IPS DF 4.7 (cell line): ENCODE data around the gene MCTS1.
"Not testable (repeated sequence)": the region's sequence is repeated elsewhere in the genome, so short reads cannot be mapped to it uniquely, and the experiment has no call there.

Experiments
- DNase-seq: peaks from one replicate; pipeline ENCODE4 v3.0.0-alpha.2; 2013; ENCODE audit warnings: low spot score; ENCODE audit errors: extremely low read depth

The MCTS1 gene

GRCh38 chrX:120603707-120604360 lies at the start of gene MCTS1:
Gene MCTS1 (plus strand): TSS chrX:120604101. CDS start chrX:120604237, 136 bp downstream.
- peak; percentile 36 for DNase-seq

GRCh38 chrX:120556251-120556650 lies 47.6 kb upstream of the MCTS1 start:
- no peak for DNase-seq

- no peak for DNase-seq
These were observed 44.1 kb upstream of the MCTS1 start for GRCh38 chrX:120559804-120560203.

GRCh38 chrX:120560405-120560841 lies 43.5 kb upstream of the MCTS1 start:
- no peak for DNase-seq

- DNase-seq: no peak
These were observed 42.9 kb upstream of the MCTS1 start, which contains the start of gene CUL4B for GRCh38 chrX:120560842-120561633. Gene CUL4B (minus strand): TSS chrX:120560962. CDS start chrX:120560638, 324 bp downstream.

GRCh38 chrX:120561634-120562568 lies 42.0 kb upstream of the MCTS1 start:
- no peak for DNase-seq

GRCh38 chrX:120562569-120562926 lies 41.4 kb upstream of the MCTS1 start:
- no peak for DNase-seq

GRCh38 chrX:120564925-120565324 lies 39.0 kb upstream of the MCTS1 start:
- DNase-seq: no peak

GRCh38 chrX:120566817-120567216 lies 37.1 kb upstream of the MCTS1 start:
- no peak for DNase-seq

- no peak for DNase-seq
These were observed 35.9 kb upstream of the MCTS1 start for GRCh38 chrX:120568035-120568434.

- no peak for DNase-seq
These were observed 35.3 kb upstream of the MCTS1 start for GRCh38 chrX:120568609-120569008.

GRCh38 chrX:120570011-120570600 lies 33.8 kb upstream of the MCTS1 start:
- no peak for DNase-seq

- not testable (repeated sequence) for DNase-seq
These were observed 30.1 kb upstream of the MCTS1 start for GRCh38 chrX:120573806-120574205.

GRCh38 chrX:120575379-120576114 lies 28.4 kb upstream of the MCTS1 start:
- no peak for DNase-seq

GRCh38 chrX:120585702-120586101 lies 18.2 kb upstream of the MCTS1 start:
- DNase-seq: no peak

GRCh38 chrX:120604361-120604782 lies 471 bp downstream of the MCTS1 start:
- no peak for DNase-seq

GRCh38 chrX:120612086-120612485 lies 8.2 kb downstream of the MCTS1 start:
- no peak for DNase-seq

- no peak for DNase-seq
These were observed 10.9 kb downstream of the MCTS1 start for GRCh38 chrX:120614816-120615215.

GRCh38 chrX:120617996-120618630 lies 14.2 kb downstream of the MCTS1 start:
- no peak for DNase-seq

- no peak for DNase-seq
These were observed 21.5 kb downstream of the MCTS1 start for GRCh38 chrX:120625371-120625770.
